Measurements from ENCODE around the gene SSC4D.
A peak's percentile ranks its signal among the peaks of the same experiment; 100 is the strongest.
"Not testable (repeated sequence)": the region's sequence is repeated elsewhere in the genome, so short reads cannot be mapped to it uniquely, and the experiment has no call there.

SSC4D gene

GRCh38 chr7:76372984-76373833 is 36.3 kb downstream of the SSC4D start:
- in situ Hi-C loops (cut with HindIII; ENCODE audit: low sequenced_read_pairs) = no loop called here
- no peak for TF ChIP-seq CTCF (IDR thresholded peaks at IDR 0.05; ENCODE audit: low read depth, low read length)
- H3K4me3 ChIP-seq (ENCODE audit: low read depth, low read length) = no peak overlapping the region
- DNase-seq (ENCODE audit: low read depth, low spot score) = peak; percentile 81

GRCh38 chr7:76371396-76371795 is 38.1 kb downstream of the SSC4D start:
- no peak overlapping the region for H3K4me3 ChIP-seq (ENCODE audit: low read depth, low read length)
- no peak for TF ChIP-seq CTCF (IDR thresholded peaks at IDR 0.05; ENCODE audit: low read depth, low read length)
- in situ Hi-C loops (cut with HindIII; ENCODE audit: low sequenced_read_pairs) = no loop called here
- no peak for DNase-seq (ENCODE audit: low read depth, low spot score)

- no peak overlapping the region for H3K4me3 ChIP-seq (ENCODE audit: low read depth, low read length)
- in situ Hi-C loops (cut with HindIII; ENCODE audit: low sequenced_read_pairs) = no loop called here
- DNase-seq (ENCODE audit: low read depth, low spot score) = no peak
- no peak for TF ChIP-seq CTCF (IDR thresholded peaks at IDR 0.05; ENCODE audit: low read depth, low read length)
Observed at GRCh38 chr7:76369018-76369417, 40.5 kb downstream of the SSC4D start.

- DNase-seq (ENCODE audit: low read depth, low spot score) = no peak
- TF ChIP-seq CTCF (IDR thresholded peaks at IDR 0.05; ENCODE audit: low read depth, low read length) = no peak
- in situ Hi-C loops (cut with HindIII; ENCODE audit: low sequenced_read_pairs) = no loop called here
- H3K4me3 ChIP-seq (ENCODE audit: low read depth, low read length) = no peak overlapping the region
Observed at GRCh38 chr7:76368190-76368589, 41.3 kb downstream of the SSC4D start.

GRCh38 chr7:76364198-76364584 is 45.3 kb downstream of the SSC4D start:
- no peak overlapping the region for H3K4me3 ChIP-seq (ENCODE audit: low read depth, low read length)
- DNase-seq (ENCODE audit: low read depth, low spot score) = peak; percentile 74
- in situ Hi-C loops (cut with HindIII; ENCODE audit: low sequenced_read_pairs) = no loop called here
- no peak for TF ChIP-seq CTCF (IDR thresholded peaks at IDR 0.05; ENCODE audit: low read depth, low read length)

- DNase-seq (ENCODE audit: low read depth, low spot score); in situ Hi-C loops (cut with HindIII; ENCODE audit: low sequenced_read_pairs); H3K4me3 ChIP-seq (ENCODE audit: low read depth, low read length): not testable (repeated sequence)
Observed at GRCh38 chr7:76363754-76364153, 45.7 kb downstream of the SSC4D start.

- no peak for TF ChIP-seq CTCF (IDR thresholded peaks at IDR 0.05; ENCODE audit: low read depth, low read length)
- no peak for DNase-seq (ENCODE audit: low read depth, low spot score)
- H3K4me3 ChIP-seq (ENCODE audit: low read depth, low read length) = no peak overlapping the region
- in situ Hi-C loops (cut with HindIII; ENCODE audit: low sequenced_read_pairs) = no loop called here
Observed at GRCh38 chr7:76359978-76360638, 49.4 kb downstream of the SSC4D start.
